HepG2 (cell line): ENCODE results near the gene SEMA3B.

Source experiments
- ETV6 ChIP-seq: sonication (generic); formaldehyde crosslinking; conservative IDR thresholded peaks from 2 replicates; pipeline ENCODE4 v1.4.0; 2020; ENCODE audit warnings: missing genetic modification reagents
- TF ChIP-seq, protein P1 (sequence below): IDR thresholded peaks from 2 replicates; pipeline ENCODE4 v1.6.1; 2012; ENCODE audit warnings: inconsistent platforms

DNA sequence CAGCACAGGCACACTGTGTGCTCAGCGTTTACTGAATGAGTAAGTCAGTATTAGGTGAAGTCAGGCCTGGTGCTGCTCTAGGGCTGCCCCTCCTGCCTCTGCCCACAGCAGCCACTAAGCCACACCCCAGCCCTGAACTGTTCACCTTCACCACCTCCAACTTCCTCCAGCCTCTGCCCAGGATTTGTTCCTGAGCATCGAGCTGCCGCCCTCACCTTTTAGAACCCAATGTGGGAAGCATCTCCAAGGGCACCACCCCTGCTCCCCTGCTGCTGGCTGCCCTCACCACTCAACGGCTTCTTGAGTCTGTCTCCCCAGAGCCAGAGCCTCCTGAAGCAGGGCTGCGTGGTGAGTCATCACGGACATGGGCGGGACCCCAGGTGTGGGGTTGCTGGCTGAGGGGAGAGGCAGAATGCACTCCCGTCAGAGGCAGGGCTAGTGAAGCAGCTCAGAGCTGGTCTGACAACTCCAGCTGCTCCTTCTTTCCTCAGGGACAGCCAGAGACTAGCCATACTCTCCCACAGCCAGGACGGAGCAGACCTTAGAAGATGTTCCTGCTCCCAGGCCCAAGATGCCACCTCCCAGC, 47.8 kb downstream of the SEMA3B start:
- TF ChIP-seq ETV6 (CRISPR knock-in tag), result no peak
- TF ChIP-seq, protein P1, sequence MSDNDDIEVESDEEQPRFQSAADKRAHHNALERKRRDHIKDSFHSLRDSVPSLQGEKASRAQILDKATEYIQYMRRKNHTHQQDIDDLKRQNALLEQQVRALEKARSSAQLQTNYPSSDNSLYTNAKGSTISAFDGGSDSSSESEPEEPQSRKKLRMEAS, result no peak
